Glutamatergic neuron (in vitro differentiated cells): ENCODE measurements around the gene NAP1L5. TPM values are rescaled to one million over a fixed set of nuclear protein-coding genes. Genes with fewer than 3 reads are reported as not detected.

ENCODE experiments used
- DNase-seq: peaks from one replicate; pipeline ENCODE4 v3.0.0; 2022
- H3K27ac Mint-ChIP-seq: one replicate; pipeline ENCODE4 v1.8.0; 2020; ENCODE audit warnings: mild to moderate bottlenecking, mixed read lengths, inconsistent platforms; ENCODE audit not compliant: unreplicated experiment
- H3K27me3 Mint-ChIP-seq: one replicate; pipeline ENCODE4 v1.8.0; 2020; ENCODE audit warnings: mild to moderate bottlenecking, moderate library complexity, mixed read lengths, inconsistent platforms; ENCODE audit not compliant: unreplicated experiment
- H3K36me3 Mint-ChIP-seq: one replicate; pipeline ENCODE4 v1.8.0; 2020; ENCODE audit warnings: mild to moderate bottlenecking, mixed read lengths, inconsistent platforms; ENCODE audit not compliant: unreplicated experiment
- H3K4me1 Mint-ChIP-seq: one replicate; pipeline ENCODE4 v1.8.0; 2020; ENCODE audit warnings: mild to moderate bottlenecking, low read depth, mixed read lengths, inconsistent platforms; ENCODE audit not compliant: unreplicated experiment
- H3K4me3 Mint-ChIP-seq: one replicate; pipeline ENCODE4 v1.8.0; 2020; ENCODE audit warnings: mild to moderate bottlenecking, mixed read lengths, inconsistent platforms; ENCODE audit not compliant: unreplicated experiment
- H3K9me3 Mint-ChIP-seq: one replicate; pipeline ENCODE4 v1.8.0; 2020; ENCODE audit warnings: mild to moderate bottlenecking, moderate library complexity, mixed read lengths, inconsistent platforms; ENCODE audit not compliant: unreplicated experiment
- long read RNA-seq: library from polyadenylated mRNA; unstranded; transcript quantifications from one replicate; pipeline ENCODE4 v2.0.0, GENCODE V29; 2020; ENCODE audit not compliant: unreplicated experiment
- total RNA-seq: library from RNA; stranded (reverse); fragmentation: NEBNext Ultra II Directional; extraction: Animal tissue kit (Norgen Biotek cat#: 25700); gene quantifications from one replicate; pipeline ENCODE4 v1.2.1, GENCODE V29; 2021; ENCODE audit not compliant: unreplicated experiment
- TF ChIP-seq, protein P1 (sequence below): fragments of 200-600 bp; sonication (generic); IDR thresholded peaks from one replicate; pipeline ENCODE4 v1.5.0; 2021; ENCODE audit not compliant: partially characterized antibody, unreplicated experiment

NAP1L5 gene, protein sequence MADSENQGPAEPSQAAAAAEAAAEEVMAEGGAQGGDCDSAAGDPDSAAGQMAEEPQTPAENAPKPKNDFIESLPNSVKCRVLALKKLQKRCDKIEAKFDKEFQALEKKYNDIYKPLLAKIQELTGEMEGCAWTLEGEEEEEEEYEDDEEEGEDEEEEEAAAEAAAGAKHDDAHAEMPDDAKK
- 20.9 TPM for total RNA-seq
- long read RNA-seq, transcript NAP1L5-201 (1 exons, 1,915 nt): major isoform, 11 of 11 reads
- long read RNA-seq, partial matches to known transcripts: 0 of 11 reads
- long read RNA-seq, other reads (novel, unspliced or antisense): 0 of 11 reads

DNA sequence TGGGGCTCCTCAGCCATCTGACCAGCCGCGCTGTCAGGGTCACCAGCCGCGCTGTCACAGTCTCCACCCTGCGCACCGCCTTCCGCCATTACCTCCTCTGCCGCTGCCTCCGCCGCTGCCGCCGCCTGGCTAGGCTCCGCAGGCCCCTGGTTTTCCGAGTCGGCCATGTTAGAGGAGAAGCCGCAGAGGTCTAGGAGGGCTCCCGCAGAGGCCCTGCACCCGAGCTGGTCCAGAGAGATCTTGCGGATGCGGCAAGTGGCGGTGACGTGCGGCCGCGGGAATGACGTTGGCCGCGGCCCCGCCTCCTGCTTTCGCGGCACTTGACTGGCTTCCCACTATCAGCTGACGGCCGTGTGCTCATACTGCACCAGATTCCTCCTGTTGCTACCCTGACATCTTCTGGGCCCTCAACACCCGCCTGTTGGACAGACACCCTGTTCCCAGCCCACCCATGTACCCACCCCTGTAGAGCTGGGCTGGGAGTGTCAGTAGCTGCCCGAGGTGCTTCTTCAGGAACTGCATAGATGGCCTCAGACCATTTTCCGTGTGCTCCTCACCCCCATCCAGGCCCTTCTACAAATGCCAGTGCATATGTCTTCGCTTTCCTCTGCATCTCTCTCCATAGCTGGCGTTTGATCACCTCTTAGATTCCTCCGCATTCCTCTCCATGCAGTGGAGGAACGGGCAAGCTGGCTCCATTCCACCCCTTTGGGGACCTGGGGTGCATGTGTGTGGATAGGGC, at the start of gene NAP1L5:
Gene NAP1L5 (minus strand): TSS at position 242 of the 742 bp plus-strand sequence. CDS start 75 bp downstream, at position 167.
- Mint-ChIP-seq H3K27me3 (peaks cover 5% of the 10 kb centered on the region), H3K9me3 (peaks cover 8% of the 10 kb centered on the region), H3K4me1 (no peaks in the 10 kb centered on the region), H3K4me3 (peak within 1 kb of the TSS; percentile 91), H3K27ac (peak within 1 kb of the TSS; percentile 88), H3K36me3 (no peaks in the 10 kb centered on the region)
- DNase-seq: peak; percentile 76
- TF ChIP-seq, protein P1, sequence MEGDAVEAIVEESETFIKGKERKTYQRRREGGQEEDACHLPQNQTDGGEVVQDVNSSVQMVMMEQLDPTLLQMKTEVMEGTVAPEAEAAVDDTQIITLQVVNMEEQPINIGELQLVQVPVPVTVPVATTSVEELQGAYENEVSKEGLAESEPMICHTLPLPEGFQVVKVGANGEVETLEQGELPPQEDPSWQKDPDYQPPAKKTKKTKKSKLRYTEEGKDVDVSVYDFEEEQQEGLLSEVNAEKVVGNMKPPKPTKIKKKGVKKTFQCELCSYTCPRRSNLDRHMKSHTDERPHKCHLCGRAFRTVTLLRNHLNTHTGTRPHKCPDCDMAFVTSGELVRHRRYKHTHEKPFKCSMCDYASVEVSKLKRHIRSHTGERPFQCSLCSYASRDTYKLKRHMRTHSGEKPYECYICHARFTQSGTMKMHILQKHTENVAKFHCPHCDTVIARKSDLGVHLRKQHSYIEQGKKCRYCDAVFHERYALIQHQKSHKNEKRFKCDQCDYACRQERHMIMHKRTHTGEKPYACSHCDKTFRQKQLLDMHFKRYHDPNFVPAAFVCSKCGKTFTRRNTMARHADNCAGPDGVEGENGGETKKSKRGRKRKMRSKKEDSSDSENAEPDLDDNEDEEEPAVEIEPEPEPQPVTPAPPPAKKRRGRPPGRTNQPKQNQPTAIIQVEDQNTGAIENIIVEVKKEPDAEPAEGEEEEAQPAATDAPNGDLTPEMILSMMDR: no peak

DNA sequence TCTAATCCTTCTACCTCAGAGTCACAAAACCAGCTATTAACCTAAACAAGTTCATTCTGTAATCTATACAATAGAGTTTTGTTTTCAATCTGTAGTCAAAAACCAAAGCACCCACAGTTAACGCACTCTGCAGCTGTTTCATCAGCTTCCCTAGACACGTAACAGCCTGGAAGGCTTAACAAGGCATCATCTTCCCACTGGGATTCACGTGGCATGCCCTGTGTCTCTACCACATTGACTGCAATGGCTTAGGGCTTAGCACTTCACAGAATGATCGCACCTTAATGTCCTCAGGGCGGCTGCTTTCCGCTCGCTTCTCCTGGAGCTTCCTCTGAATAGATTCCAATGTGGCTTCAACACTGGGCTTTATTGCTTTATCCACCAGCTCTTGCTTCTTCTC, 49.7 kb upstream of the NAP1L5 start:
- Mint-ChIP-seq H3K4me1 (no peaks in the 10 kb centered on the region), H3K27me3 (no peaks in the 10 kb centered on the region), H3K27ac (no peak overlapping the region), H3K4me3 (no peak overlapping the region), H3K9me3 (peaks cover 1% of the 10 kb centered on the region), H3K36me3 (peaks cover 4% of the 10 kb centered on the region)
- TF ChIP-seq, protein P1: no peak
- DNase-seq: no peak

DNA sequence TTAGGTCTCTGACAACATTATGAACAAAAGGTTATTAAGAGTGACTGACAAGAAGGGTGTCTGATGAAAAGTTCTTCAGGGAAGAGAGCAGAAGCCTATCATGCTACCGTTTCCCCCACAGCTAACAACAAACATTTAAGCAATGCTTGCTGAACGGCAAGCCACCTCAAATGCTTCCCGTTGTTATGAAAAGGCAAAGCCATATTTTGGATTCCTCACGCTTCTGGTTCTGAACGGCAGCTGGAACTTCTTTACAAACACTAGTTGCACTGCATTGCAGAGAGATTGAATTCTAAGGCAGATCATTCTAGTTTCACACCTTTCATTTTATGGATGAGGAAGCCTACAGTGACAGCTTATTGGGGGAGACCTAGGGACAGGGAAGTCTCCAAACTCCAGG, 48.6 kb upstream of the NAP1L5 start:
- peaks cover 4% of the 10 kb centered on the region for H3K36me3 Mint-ChIP-seq
- no peak overlapping the region for H3K4me3 Mint-ChIP-seq
- peaks cover 1% of the 10 kb centered on the region for H3K9me3 Mint-ChIP-seq
- H3K27ac Mint-ChIP-seq: no peak overlapping the region
- no peaks in the 10 kb centered on the region for H3K4me1 Mint-ChIP-seq
- DNase-seq: no peak
- no peaks in the 10 kb centered on the region for H3K27me3 Mint-ChIP-seq
- TF ChIP-seq, protein P1: no peak

DNA sequence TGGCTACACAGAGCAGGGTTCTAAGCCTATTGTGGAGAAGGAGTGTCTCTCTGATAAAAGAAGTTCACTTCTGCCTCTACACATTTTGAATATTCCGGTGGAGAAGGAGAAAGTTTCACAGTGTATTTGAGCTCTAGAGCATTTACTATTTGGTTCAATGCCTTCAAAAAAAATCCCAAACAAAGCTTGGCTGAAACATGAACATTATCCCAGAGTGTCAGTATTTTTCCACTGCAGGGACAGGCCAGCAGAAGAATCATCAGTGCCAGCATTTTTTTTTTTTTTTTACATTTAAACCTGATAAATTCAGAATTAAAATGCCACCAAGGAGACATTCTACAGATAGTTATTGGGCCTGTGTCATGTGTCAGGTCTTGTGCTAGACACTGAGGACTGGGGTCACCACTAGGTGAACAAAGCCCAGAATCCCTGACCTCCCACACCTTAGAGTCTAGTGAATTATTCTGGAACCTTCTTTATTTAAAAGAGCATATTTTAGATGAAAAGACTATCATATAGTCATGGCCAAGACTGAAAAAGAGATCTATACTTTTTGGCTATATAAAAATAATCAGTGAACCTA, 48.0 kb upstream of the NAP1L5 start:
- peaks cover 4% of the 10 kb centered on the region for H3K36me3 Mint-ChIP-seq
- no peak overlapping the region for H3K27ac Mint-ChIP-seq
- DNase-seq: no peak
- TF ChIP-seq, protein P1: no peak
- no peaks in the 10 kb centered on the region for H3K27me3 Mint-ChIP-seq
- no peaks in the 10 kb centered on the region for H3K4me1 Mint-ChIP-seq
- peaks cover 1% of the 10 kb centered on the region for H3K9me3 Mint-ChIP-seq
- H3K4me3 Mint-ChIP-seq: no peak overlapping the region
